Epidermal melanocyte (primary cell): ENCODE results near the gene PLEKHJ1.

Experiments
- DNase-seq: peaks from one replicate; pipeline ENCODE4 v3.0.0; 2011; ENCODE audit warnings: low spot score; ENCODE audit not compliant: insufficient read length

The PLEKHJ1 gene

DNA sequence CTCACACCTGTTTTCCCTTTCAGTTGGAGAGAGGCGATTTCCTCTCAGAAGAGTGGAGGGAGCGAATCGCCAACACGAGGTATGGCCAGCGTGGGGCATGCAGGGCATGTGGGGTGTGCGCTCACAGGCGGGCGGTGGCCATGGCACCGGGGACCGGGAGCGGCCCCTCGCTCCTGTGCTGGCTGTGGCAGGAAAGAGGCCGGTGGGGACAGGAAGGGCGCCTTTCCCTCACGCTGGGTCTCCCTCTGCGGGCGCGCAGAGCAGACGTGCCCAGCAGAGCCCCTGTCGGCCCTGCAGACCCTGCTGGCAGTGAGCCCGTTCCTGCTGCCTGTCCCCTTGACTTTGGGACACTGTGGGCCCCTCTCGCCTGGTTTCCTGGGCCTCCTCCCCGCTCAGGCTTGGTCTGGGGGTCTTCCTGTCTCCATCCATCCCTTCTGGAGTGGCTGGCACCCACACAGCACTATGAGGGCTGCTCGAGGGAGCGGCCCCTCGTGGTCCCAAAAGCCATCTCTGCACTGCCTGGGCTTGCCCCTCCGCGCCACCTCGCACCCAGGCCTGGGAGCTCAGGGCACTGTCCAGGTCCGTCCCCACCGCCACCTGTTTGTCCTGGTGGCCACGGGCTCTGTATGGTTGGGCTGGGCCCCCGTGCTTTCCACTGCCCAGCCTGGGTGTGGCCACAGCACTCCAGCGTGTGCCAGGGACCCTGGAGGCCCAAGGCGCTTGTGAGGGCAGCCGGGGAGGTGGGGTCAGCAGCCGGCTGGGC is 36.1 kb downstream of the PLEKHJ1 start:
- DNase-seq = no peak

DNA sequence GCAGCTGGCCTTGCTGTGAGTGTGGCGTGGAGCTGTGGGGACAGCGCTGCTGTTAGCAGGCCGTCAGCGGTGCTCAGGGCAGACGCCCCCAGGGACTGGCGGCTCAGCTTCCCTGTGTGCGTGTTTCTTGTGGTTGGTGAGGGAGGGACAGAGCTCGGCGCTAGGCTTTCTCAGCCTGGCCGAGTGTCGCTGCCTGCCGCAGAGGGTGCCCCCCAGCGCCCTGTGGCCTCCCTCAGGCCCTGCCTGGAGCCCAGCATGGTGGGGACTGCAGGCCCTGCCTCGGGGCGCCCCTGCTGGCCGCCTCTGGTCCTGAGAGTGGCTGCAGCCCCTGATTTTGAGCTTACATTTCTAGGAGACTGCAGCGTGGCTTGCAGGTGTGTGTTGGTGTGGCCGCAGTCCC is 36.9 kb downstream of the PLEKHJ1 start:
- no peak for DNase-seq

DNA sequence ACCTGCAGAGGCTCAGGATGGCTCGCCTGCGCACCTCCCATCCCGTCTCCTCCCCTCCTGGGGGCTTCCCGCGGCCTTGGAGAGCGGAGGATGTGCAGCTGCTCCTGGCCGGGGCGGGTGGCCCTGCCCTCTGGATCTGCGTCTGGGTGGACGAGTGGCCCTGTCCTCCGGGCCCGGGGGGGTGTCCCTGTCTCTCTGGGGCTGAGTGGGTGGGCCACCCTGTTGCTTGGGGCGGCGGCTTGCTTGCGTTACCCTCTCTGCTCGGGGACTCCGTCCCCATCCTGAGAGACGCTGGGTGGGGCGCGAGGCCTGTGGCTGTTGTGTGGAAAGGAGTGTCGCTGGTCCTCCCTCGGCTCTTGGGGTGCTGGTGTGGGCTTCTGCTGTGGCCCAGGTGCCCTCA is 37.8 kb downstream of the PLEKHJ1 start:
- DNase-seq = no peak

DNA sequence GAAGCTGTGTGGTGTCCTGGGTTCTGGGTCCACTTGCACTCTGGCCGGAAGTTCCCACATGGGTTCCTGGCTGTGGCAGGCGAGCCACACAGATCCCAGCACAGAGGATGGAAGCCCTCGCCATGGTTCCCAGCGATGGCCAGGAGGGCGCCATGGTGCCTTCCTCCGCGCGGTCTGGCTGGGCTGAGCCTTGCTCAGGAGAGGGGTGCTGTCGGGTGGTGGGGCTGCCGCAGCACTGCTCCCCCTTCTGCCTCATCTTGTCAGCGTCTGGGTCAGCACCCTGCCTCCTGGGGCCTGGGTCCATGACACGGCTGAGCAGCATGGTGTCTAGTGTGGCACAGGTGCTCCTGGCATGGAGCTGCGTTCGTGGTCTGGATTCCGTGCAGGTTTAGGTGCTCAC is 38.9 kb downstream of the PLEKHJ1 start:
- no peak for DNase-seq

DNA sequence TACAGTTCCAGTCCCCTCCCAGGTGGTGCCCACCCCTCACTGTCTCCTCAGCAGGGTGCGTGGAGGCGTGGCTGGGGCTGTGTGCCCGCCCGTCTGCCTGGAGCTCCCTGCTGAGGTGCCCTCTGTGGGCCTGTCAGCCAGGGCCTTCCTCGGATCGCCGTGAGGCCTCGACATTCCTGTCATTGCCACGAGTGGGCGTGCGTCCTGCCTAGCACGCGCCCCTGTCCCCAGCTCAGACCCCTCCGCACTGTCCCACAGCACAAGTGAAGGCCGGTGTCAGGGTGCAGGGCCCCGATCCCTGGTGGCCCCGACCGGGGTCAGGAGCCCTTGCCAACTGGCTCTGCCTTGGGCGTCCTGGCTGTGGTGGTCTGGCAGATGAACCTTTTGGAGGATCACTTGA is 40.2 kb downstream of the PLEKHJ1 start:
- no peak for DNase-seq

DNA sequence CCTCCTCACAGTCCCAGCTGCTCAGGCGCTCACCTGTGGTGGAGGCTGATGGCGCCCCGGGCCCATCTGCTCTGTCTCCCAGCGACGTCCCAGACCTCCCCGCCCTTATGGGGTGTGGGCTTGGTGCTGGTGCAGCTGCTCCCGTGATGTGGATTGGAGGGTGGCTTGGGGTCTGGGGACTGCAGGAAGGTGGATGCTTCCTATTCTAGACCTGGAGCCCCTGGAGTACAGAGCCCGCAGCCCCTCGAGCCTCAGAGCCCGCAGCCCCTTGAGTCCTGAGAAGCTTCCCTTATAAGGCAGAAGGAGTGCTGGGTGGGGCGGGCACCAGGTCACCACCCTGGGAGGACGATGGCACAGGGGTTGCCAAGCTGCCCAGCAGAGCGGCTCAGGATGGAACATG is 40.8 kb downstream of the PLEKHJ1 start:
- DNase-seq = no peak

DNA sequence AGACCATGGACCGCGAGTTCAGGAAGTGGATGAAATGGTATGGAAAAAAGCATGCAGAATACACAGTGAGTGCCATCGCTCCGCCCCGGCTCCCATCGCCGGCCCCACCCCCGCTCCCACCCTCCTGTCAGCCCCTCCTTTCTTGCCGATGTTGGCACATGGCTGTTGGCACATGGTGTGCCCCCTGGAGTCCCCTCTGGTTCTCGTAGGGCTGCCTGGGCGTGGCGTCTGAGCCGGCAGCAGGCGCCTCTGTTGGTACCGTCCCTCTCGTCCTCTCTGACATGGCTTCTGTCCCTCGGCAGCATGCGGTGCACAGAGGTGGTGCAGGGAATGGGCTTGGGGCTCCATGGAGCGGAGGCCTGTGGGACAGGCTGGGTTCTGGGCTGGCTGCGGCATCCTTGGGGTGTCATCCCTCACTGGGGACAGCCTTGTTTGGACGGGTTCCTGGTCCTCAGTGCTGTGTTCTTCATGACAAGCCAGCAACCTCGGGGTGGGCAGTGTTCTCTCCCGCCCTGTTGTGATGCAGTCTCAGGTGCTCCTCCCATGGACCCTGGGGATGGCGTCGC is 41.5 kb downstream of the PLEKHJ1 start:
- no peak for DNase-seq

DNA sequence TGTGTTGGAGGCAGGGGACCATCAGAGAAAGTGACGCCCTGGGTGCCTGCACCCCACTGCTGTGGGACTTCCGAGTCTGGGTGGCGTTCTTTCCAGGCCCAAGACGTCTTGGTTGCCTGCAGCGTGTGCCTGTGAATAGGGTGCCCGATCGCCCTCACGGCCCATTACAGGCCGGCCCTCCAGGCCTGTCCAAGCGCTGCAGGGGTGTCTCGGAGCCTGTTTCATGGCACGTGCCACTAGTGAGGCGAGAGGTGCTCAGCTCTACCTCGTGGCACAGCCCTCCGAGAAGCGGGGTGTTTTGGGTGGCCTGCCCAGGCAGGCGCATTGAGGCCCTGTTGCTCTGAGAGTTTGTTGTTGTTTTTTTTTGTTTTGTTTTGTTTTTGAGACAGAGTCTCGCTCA is 42.3 kb downstream of the PLEKHJ1 start:
- DNase-seq = no peak

DNA sequence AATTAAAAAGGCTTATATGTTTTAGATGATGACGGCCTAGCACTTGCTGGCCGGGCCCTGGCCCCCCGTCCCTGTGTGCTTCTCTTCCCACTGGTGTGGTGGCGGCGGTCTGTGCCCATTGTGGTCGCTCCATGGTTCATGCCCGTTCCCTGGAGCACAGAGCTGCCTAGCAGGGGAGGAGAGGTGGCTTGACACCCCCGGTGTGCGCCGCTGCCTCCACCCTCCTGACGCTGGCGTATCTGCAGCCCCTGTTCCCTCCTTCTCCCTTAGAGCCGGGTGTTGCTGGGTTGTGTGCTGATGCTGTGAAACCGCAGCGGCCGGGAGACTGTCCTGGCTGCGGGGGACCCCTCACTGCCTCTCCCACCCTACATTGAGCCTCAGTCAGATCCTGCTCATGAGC is 43.3 kb downstream of the PLEKHJ1 start:
- no peak for DNase-seq

DNA sequence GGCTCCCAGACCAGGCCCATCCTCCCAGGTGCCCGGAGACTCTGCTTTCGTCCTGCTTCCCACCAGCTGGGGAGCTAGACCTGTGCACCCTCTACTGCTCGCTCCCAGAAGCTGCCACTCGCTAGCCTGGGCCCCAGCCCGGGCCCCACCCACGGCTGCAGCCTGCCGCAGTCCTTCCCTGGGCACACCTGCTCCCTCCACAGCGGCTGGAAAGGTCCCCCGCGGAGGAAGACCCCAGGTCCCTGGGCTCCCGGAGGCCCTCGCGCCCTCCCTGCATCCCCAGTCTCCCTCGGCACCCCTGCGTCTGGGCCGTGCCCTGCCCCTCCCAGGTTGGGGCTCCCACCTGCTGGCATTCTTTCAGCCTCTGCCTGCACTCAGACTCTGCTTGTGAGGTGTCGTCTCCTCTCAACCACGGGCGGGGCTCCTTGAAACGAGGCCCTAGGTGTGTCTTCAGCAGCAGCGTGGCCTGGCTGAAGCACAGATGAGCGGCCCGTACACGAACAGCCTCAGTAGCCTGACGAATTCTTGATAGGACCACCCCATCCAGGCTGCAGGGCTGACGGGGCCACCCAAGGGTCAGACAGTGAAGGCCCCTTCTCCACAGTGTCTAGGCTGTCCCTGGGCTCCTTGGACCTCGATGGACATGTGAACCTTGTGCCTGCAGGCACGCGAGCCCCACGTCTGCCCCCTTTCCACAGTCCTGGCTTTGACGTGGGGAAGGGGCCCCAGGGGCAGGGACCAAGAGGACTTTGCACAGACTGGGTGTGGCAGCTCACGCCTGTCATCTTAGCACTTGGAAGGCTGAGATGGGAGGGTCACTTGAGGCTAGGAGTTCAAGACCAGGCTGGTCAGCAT is 44.4 kb downstream of the PLEKHJ1 start:
- DNase-seq = no peak

DNA sequence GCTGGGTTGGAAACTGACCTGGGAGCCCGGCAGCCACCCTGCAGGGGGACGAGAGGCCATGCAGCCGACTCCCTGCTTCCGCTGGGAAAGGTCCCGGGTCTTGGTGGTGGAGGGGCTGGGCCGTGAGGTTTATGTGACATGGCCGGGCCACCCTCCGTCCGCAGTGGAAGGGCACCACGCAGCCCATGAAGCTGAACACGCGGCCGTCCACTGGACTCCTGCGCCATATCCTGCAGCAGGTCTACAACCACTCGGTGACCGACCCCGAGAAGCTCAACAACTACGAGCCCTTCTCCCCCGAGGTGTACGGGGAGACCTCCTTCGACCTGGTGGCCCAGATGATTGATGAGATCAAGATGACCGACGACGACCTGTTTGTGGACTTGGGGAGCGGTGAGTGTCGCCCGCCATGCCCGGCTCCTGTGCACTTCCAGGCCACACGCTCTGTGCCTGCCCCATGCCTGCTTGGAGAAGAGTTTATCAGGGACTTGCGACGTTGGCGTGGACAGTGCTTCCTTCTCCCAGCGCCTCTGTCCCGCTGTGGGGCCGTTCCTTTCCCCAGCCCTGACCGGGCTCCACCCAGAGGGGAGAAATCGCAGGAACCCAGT is 45.2 kb downstream of the PLEKHJ1 start:
- DNase-seq = no peak

DNA sequence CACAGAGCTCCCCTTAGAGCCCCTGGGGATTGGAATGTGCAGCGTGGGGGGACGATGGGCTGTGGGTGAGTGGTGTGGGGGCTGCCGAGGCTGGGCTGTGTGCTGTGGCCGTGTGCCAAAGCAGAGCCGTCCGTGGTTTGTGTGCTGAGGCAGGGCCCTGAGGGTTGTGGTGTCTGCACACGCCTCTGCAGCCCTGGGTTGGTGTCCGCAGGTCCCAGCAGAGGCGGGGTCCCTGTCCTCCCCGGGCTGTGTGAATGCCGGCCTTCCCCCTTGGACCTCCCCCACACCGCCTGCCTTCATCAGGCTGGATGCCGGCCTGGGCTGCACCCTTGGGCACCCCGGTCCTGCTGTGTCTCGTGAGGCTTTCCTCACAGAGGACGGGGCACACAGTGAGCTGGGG is 46.2 kb downstream of the PLEKHJ1 start:
- DNase-seq = no peak

DNA sequence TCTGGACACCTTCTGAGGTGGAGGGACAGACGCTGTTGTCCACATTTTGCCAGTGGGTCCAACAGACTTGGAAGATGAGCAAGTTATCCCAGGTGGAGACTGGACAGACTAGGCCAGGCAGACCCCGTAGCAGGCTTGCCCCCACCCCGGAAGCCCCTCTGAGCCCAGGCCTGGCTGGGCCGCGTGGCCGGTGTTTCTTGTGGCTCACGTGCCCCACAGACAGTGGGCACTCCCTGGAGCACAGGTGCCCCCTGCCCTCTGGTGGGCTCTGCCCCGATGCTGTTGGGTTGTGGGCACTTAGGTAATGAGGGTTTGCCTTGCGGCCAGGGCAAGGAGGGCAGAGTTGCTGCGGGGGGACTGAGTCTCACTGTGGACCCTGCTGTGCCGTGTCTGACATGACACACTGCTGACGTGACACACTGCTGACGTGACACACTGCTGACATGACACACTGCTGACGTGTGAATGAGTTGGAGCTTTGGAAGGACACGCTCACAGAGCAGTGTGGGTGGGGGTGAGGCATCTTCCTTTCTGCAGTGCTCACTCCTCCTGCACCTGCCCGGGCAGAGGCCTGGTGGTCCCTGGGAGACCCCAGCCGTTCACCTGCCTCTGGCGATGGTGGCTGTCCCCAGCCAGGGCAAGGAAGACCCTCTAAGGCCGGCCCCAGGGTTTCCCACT is 47.3 kb downstream of the PLEKHJ1 start:
- no peak for DNase-seq

DNA sequence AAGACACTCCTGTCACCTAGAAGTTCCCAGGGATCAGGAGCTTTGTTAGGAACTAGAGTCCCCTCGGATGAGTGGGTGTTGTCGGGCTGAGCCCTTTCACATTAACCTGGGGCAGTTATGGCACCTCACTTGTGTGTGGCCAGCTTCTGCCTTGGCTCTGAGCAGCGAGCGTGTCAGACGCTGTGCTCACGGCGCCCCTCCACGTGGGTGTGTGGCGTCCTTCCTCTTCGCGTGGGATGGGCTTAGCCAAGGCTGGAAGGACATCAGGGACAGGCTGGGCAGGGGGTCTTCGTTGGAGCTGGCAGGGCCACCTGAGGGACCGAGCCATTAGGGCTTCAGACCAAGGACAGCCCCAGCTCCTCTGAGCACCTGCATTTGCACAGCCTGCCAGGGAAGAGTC is 49.0 kb downstream of the PLEKHJ1 start:
- no peak for DNase-seq

DNA sequence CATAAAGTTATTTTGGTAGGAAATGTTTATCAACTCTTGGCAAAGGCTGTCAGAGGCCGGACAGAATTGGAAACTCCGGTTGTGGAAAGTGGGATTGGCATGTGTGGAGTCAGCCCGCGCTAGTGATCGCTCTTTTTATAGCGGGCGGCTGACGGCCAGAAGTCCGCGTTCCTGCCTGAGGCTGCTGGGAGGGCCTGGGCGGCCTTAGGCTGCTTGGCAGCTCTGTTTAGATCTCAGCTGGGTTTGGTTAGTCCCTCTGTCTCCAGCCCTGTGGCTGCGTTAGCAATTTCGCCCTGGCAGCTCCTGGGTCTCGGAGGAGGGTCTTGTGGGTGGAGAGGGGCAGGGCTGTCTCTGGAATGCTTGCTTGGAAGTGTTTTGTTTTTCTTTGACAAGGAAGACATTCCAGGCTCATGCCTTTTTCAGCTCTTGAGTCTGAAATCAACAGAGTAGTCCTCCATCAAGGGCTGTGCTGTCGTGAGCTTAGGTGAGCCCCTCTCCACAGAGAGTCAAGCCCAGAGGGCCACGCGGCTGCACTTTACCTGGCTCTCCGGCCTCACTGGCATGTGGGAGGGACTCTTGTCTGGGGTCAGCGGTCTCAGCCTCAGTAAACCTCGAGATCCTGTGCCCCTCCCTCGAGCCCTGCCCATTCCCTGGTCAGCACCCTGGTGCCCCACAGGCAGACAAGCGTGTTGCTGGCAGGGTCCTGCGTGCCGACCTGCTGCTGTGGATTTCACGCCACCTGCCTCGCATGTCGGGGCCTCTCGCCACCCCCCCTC is 49.9 kb downstream of the PLEKHJ1 start:
- DNase-seq = peak; percentile 99

DNA sequence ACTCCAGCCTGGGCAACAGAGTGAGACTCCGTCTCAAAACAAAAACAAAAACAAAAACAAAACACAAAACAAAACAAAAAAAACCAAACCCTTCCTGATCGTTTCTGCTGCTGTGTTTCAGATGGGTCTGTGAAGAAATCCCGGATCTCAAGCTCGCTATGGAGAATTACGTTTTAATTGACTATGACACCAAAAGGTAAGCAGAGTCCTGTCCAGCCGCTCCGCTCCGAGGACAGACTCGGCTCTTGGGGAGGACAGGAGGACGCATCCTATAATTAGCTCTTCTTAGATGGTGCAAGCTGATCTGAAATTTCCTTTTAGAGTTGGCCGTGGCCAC is 50.4 kb downstream of the PLEKHJ1 start:
- DNase-seq = no peak

DNA sequence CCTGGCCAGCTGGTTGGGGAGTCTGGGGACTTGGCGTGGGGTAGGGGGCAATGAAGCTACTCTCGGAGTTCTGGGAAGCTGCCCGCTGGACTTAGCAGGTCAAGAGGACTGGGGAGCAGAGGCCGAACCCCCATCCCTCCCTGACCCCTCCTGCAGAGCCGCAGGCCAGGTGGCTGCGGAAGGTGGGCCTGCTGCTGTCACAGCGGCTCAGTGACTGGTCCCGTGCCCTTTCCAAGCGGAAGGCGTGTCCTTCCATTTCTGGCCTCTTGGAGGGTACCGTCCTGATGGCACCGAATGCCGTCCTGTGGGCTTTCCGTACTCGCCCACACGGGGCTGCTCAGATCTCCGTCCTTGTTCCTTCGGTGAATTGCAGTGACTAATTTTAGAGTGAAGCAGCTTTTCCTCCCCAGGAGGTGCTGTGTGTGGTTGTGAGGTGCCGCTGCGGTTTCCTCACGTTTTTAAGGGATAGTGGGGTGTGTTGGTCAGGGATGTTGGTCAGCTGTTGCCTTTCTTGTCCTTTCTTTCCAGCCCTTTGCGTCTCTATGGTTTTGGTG is 51.6 kb downstream of the PLEKHJ1 start:
- DNase-seq = no peak
